ENCODE measurements around the gene ASF1B.
"Not testable (repeated sequence)": the region's sequence is repeated elsewhere in the genome, so short reads cannot be mapped to it uniquely, and the experiment has no call there.

Gene ASF1B

GRCh38 chr19:14158276-14159023 lies 22.1 kb upstream of the ASF1B start:
- no peak for DNase-seq

GRCh38 chr19:14156971-14157717 lies 20.8 kb upstream of the ASF1B start:
- no peak for DNase-seq

DNA sequence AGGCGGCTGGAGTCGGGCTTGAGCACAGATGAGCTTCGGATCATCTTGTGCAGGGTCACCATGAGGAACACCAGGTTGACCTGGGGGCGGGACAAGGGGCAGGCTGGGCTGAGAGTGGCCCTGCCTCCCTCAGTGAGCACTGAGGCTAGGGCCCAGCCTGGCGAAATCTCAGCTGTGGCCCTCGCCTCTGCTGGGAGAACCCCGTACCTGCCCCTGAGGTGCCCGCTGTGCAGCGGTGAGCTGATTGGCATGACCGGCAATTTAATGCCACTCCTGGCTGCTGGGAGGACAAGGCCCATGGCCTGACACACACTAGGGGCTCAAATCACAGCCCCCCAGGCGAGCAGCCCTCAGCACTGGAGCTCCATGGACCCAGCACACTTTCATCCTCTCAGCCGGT lies 19.7 kb upstream of the ASF1B start:
- DNase-seq = no peak

GRCh38 chr19:14155371-14155770 lies 19.0 kb upstream of the ASF1B start:
- no peak for DNase-seq

DNA sequence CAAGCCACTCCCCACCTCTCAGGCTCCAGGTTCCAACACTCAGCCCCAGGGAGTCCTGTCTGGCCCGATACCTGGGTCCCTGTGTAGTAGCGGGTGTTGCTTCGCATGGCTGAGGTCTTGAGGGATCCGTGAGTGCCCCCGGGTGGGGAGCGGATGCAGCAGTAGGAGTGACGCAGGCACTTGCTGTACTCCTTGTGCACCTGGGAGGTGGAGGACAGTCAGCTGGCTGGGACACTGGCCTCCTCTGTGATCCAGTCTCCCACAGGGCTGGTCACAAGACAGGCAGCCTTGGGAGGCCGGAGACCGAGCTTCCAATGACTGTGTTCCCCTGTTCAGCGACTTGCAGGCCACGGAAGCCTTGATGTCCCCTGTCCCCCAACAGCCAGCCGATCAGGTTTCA lies 16.3 kb upstream of the ASF1B start:
- no peak for DNase-seq

- no peak for DNase-seq
Observed at GRCh38 chr19:14150770-14151661, 14.6 kb upstream of the ASF1B start.

- no peak for DNase-seq
Observed at GRCh38 chr19:14150041-14150769, 13.8 kb upstream of the ASF1B start.

- DNase-seq = no peak
Observed at GRCh38 chr19:14149509-14149994, 13.2 kb upstream of the ASF1B start.

GRCh38 chr19:14148751-14149410 lies 12.5 kb upstream of the ASF1B start:
- no peak for DNase-seq

GRCh38 chr19:14147797-14148605 lies 11.6 kb upstream of the ASF1B start:
- DNase-seq = peak; percentile 24

DNA sequence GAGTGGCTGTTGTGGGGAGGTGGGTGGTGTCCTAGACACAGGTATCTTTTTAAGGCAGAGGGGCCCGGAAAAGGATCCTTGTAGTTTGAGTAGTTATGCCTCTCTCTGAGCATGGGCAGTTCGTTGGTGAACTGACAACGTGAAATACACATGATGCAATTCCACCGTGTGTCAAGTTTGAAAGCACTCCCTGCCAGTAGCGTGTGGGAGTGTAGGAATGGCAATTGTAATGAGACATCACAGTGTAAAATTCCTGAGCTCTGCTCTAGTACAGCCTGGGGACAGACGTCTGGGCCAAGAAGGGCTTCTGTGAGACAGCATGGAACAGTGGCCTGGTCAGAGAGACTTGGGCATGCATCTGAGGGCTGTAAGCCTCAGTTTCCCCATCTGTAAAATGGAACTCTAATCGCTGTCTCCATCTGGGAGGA lies 10.4 kb upstream of the ASF1B start:
- DNase-seq = peak; percentile 70

- not testable (repeated sequence) for DNase-seq
Observed at GRCh38 chr19:14146169-14146568, 9.8 kb upstream of the ASF1B start.

GRCh38 chr19:14145381-14145780 lies 9.0 kb upstream of the ASF1B start:
- DNase-seq = no peak

DNA sequence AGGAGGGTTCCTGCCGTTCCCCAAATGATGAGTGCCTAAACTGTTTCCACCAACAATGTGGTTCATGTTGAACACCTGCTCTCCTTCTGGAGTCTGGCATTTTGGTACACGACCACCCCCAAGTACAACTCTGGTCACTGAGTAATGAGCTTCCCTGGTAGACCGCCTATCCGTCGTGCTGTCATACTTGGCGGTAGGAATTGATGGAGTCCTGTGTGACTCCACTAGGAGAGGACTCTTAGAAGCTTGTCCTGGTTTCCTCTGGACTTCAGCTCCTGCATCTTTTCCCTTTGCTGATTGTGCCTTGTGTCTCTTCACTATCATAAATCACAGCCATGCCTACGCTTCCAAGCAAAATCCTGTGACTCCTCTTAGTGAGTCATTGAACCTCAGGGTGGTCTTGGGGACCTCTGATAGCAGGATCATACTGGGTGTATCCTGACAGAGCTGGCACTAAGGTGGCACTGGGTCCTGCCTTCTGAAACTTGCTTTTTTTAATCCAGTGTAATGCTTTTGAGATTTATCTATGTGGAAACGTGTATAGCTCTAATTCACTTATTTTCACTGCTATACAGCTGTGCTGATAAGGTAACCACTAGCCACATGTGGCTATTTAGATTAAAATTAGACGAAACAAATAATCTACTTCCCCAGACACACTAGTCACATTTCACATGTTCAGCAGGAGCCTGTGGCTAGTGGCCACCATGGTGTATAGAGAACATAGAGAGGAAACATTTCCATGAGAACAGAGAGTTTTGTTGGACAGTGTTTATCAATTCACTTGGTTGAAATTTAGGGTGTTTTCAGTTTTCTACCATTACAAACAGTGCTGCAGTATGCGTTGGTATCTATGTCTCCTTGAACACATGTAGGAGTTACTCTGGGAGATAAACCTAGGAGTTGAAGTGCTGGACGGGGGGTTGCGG lies 6.1 kb upstream of the ASF1B start:
- DNase-seq = no peak

DNA sequence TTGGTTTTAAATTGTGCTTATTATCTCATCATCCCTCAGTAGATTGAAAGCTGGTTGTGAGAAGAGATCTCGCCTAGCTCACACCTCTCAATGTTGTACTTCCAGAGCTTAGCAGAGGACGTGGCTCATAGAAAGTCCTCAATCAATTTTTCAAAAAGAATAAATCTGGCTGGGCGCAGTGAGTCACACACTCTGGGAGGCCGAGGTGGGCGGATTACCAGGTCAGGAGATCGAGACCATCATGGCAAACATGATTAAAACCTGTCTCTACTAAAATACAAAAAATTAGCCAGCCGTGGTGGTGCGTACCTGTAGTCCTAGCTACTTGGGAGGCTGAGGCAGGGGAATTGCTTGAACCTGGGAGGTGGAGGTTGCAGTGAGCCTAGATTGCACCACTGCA lies 4.7 kb upstream of the ASF1B start:
- no peak for DNase-seq

DNA sequence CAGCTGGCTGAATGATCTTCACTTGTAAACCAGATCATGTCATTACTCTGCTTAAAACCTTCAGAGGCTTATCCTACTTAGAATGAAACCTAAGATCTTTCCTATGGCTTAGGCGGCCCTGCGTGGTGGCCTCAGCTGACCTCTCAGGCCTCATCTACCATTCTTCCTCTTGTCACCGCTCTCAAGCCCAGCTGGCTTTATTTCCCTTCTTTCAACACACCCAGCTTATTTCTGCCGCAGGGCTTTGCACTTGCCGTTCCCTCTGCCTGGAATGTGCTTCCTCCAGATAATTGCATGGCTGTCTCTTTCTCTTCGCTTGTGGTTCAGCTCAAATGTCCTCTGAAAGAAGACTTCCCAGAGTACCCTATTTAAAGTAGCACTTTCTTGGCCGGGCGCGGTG lies 3.6 kb upstream of the ASF1B start:
- DNase-seq = no peak

DNA sequence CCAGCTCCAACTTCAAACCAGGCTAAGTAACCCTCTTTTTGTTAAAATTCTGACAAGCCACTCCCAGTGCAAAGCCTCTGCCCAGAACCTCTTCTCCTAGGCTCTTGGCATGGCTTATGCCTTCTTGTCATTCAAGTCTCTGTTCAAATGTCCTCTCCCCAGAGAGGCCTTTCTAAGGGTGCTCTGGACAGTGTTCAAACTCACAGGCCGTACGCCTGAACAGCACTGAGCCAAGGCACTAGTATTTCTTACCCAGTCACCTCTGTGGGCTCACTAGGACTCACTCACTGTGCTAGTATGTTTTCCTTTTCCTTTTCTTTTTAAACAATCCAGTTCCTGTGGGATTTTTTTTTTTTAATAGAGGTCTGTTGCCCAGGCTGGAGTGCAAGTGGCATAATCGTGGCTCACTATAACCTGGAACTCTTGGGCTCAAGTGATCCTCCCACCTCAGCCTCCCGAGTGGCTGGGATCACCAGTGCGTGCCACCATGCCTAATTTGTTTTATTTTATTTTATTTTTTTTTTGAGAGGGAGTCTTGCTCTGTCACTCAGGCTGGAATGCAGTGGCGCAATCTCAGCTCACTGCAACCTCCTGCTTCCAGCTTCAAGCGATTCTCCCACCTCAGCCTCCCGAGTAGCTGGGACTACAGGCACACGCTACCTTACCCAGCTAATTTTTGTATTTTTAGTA lies 2.3 kb upstream of the ASF1B start:
- DNase-seq = peak; percentile 22

DNA sequence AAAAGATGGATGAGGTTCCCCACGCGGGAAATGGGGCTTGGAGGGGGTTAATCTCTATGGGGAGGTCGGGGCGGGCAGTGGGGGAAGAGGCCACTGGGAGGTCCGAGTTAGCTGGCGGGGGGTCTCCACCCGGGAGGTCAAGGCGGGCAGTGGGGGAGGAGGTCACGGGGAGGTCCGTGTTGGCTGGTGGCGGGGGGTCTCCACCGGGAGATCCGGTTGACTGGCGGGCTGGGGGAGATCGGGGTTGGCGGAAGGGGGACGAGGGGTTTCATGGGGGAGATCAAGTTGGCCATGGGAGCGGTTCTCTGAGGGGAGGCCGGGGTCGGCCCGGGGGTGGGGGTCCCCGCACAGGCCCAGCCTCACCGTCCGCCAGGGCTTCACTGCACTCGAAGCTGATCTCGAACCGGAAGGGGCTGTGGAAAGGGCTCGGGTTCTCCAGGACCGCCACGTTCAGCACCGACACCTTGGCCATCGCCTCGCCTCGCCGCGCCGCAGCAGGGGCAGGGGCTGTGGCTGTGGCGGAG lies 342 bp downstream of the ASF1B start:
- no peak for DNase-seq

DNA sequence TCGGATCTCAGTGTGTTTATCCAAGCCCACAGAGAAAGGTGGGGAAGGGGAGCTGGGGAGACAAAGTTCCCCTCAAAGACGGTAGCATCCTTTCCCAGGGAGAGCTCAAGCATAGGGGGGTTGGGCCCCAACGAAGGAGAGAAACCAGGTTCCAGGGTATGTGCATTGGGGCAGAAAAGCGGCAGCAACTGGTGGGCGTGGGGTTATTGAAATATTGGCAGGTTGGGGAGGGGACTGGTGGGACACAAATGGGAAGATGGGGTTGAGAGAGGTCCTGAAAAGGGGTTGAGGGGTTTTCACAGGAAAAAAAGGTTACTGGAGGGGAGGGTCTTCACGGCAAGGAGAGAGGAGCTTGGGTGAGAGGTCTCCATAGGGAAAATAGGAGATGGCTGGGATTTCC lies 1.0 kb downstream of the ASF1B start:
- no peak for DNase-seq

All from NCI-H226 (cell line).